Fibroblast of lung (primary cell): ENCODE measurements around the gene TCF7L1.

Experiments used
- EZH2 ChIP-seq: IDR thresholded peaks from 2 replicates; pipeline ENCODE4 v1.5.1; 2012; ENCODE audit warnings: low read length, control low read depth, mild to moderate bottlenecking; ENCODE audit errors: missing control alignments
- TF ChIP-seq, protein P1 (sequence below), 2 donors: IDR thresholded peaks in 1 of 2; conservative IDR thresholded peaks in 1 of 2; 1 replicate in 1 of 2; 2 replicates in 1 of 2; pipeline ENCODE4 v1.5.1; 2011 to 2012; ENCODE audit warnings: low read length in 2 of 2, control low read depth in 1 of 2, inconsistent platforms in 1 of 2, low read depth in 1 of 2, mild to moderate bottlenecking in 1 of 2

GRCh38 chr2:85135660-85135914 lies 2.4 kb downstream of the TCF7L1 start:
- TF ChIP-seq, protein P1, sequence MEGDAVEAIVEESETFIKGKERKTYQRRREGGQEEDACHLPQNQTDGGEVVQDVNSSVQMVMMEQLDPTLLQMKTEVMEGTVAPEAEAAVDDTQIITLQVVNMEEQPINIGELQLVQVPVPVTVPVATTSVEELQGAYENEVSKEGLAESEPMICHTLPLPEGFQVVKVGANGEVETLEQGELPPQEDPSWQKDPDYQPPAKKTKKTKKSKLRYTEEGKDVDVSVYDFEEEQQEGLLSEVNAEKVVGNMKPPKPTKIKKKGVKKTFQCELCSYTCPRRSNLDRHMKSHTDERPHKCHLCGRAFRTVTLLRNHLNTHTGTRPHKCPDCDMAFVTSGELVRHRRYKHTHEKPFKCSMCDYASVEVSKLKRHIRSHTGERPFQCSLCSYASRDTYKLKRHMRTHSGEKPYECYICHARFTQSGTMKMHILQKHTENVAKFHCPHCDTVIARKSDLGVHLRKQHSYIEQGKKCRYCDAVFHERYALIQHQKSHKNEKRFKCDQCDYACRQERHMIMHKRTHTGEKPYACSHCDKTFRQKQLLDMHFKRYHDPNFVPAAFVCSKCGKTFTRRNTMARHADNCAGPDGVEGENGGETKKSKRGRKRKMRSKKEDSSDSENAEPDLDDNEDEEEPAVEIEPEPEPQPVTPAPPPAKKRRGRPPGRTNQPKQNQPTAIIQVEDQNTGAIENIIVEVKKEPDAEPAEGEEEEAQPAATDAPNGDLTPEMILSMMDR (conservative IDR thresholded peaks at IDR 0.05 in 1 of 2, IDR thresholded peaks at IDR 0.05 in 1 of 2; ENCODE audit: low read depth in 1 of 2, low read length in 2 of 2) = no peak
- no peak for TF ChIP-seq EZH2
